Measurements from ENCODE around the gene PARD3.
"Not testable (repeated sequence)": the region's sequence is repeated elsewhere in the genome, so short reads cannot be mapped to it uniquely, and the experiment has no call there.

Gene PARD3

GRCh38 chr10:34078745-34079470 lies 736.2 kb downstream of the PARD3 start:
- H3K4me1 Mint-ChIP-seq: no peaks in the 10 kb centered on the region
- peaks cover 3% of the 10 kb centered on the region for H3K9me3 Mint-ChIP-seq
- H3K27ac Mint-ChIP-seq: no peak overlapping the region
- ATAC-seq (ENCODE audit: low read depth): no peak
- no peak overlapping the region for H3K4me3 Mint-ChIP-seq
- H3K36me3 Mint-ChIP-seq: no peaks in the 10 kb centered on the region
- DNase-seq (ENCODE audit: low spot score in 2 of 2): no peak
- no peaks in the 10 kb centered on the region for H3K27me3 Mint-ChIP-seq

- Mint-ChIP-seq H3K27me3 (no peaks in the 10 kb centered on the region), H3K9me3 (peaks cover 3% of the 10 kb centered on the region), H3K4me3 (no peak overlapping the region), H3K36me3 (no peaks in the 10 kb centered on the region), H3K4me1 (no peaks in the 10 kb centered on the region), H3K27ac (no peak overlapping the region)
- DNase-seq (ENCODE audit: low spot score in 2 of 2) (no peak), ATAC-seq (ENCODE audit: low read depth) (no peak)
Measured at GRCh38 chr10:34078017-34078744, 736.9 kb downstream of the PARD3 start.

DNA sequence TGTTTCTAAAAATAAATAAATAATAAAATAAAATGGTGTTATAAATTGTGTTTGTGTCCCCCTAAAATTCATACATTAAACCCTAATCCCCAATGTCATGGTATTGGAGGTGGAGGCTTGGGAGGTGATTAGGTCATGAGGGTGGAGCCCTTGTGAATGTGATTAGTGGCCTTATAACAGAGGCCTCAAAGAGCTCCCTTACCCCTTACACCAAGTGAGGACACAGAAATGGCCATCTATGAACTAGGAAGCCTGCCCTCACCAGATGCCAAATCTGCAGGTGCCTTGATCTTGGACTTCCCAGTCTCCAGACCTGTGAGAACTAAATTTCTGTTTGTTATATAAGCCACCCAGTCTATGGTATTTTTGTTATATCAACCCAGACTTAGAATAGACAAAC lies 738.7 kb downstream of the PARD3 start:
- no peak overlapping the region for H3K4me3 Mint-ChIP-seq
- DNase-seq (ENCODE audit: low spot score in 2 of 2): no peak
- ATAC-seq (ENCODE audit: low read depth): no peak
- H3K27ac Mint-ChIP-seq: no peak overlapping the region
- no peaks in the 10 kb centered on the region for H3K4me1 Mint-ChIP-seq
- H3K36me3 Mint-ChIP-seq: no peaks in the 10 kb centered on the region
- H3K27me3 Mint-ChIP-seq: no peaks in the 10 kb centered on the region
- H3K9me3 Mint-ChIP-seq: peaks cover 5% of the 10 kb centered on the region

DNA sequence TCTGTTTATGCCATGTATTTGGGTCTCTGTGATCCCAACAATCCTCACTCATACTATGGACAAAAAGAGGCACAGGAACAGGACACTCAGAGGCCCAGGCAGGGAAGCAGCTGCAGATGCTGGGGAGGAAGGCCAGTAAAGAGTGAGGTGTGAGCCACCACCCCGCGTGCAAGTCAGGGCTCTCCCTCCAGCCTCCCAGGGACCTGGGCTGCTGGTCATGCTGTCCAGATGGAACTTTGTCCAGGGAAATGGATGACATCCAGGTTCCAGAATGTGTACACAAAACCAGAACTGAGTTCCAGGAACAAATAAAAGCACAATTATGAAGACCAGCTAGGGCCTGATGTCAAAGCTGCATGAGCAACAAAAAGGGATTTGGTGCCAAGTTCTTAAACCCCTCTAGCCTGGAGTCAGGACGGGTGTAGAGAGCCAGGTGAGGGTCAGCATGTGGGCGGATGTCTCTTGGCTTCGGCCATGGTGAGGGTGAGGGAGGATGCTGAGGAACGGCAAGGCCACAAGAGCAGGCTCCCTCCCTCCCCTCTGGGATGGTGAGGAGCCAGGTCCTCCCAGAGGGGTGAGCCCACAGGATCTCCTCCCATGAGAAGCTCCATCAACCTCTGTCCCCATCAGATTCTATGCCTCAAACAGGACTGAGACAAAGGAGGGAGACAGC lies 739.7 kb downstream of the PARD3 start:
- no peak for ATAC-seq (ENCODE audit: low read depth)
- DNase-seq (ENCODE audit: low spot score in 2 of 2): no peak
- Mint-ChIP-seq H3K9me3 (peaks cover 7% of the 10 kb centered on the region), H3K27me3 (no peaks in the 10 kb centered on the region), H3K36me3 (no peaks in the 10 kb centered on the region), H3K4me3 (no peak overlapping the region), H3K4me1 (no peaks in the 10 kb centered on the region), H3K27ac (no peak overlapping the region)

DNA sequence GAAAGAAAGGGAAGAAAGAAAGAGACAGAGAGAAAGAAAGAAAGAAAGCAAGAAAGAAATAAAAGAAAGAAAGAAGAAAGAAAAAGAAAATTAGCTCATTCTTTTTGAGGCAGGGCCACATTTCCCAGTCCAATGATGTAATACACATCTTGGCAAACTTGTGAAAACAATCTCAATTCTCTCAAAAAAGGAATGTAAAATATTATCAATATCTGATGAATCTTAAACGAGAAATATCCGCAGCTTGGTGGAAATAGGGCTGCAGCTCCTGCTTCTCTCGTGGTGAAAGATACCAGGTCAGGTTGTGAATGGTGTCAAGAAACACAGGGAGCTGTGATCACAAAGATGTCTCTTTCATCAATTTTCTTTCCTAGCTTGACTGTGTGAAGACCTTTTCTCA lies 741.0 kb downstream of the PARD3 start:
- ATAC-seq (ENCODE audit: low read depth): no peak
- DNase-seq (ENCODE audit: low spot score in 2 of 2): no peak
- H3K27me3 Mint-ChIP-seq: no peaks in the 10 kb centered on the region
- H3K4me1 Mint-ChIP-seq: no peaks in the 10 kb centered on the region
- H3K4me3 Mint-ChIP-seq: no peak overlapping the region
- no peak overlapping the region for H3K27ac Mint-ChIP-seq
- H3K36me3 Mint-ChIP-seq: no peaks in the 10 kb centered on the region
- peaks cover 11% of the 10 kb centered on the region for H3K9me3 Mint-ChIP-seq

DNA sequence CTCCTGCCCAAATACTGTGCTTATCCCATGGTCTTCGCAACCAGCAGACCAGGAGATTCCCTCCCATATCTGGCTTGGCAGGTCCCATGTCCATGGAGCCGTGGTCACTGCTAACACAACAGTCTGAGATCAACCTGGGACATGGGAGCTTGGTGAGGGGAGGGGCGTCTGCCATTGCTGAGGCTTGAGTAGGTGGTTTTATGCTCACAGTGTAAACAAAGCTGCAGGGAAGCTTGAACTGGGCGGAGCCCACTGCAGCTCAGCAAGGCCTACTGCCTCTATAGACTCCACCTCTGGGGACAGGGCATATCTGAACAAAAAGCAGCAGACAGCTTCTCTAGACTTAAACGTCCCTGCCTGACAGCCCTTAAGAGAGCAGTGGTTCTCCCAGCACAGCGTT lies 747.4 kb downstream of the PARD3 start:
- peaks cover 16% of the 10 kb centered on the region for H3K9me3 Mint-ChIP-seq
- DNase-seq (ENCODE audit: low spot score in 2 of 2); H3K36me3 Mint-ChIP-seq; H3K4me3 Mint-ChIP-seq; ATAC-seq (ENCODE audit: low read depth); H3K27me3 Mint-ChIP-seq; H3K27ac Mint-ChIP-seq; H3K4me1 Mint-ChIP-seq: not testable (repeated sequence)

GRCh38 chr10:34063592-34063991 lies 751.5 kb downstream of the PARD3 start:
- DNase-seq (ENCODE audit: low spot score in 2 of 2) (no peak), ATAC-seq (ENCODE audit: low read depth) (no peak)
- Mint-ChIP-seq H3K9me3 (peaks cover 10% of the 10 kb centered on the region), H3K36me3 (no peaks in the 10 kb centered on the region), H3K27me3 (peaks cover 1% of the 10 kb centered on the region), H3K4me3 (no peak overlapping the region), H3K4me1 (no peaks in the 10 kb centered on the region), H3K27ac (no peak overlapping the region)

- H3K4me1 Mint-ChIP-seq: no peaks in the 10 kb centered on the region
- ATAC-seq (ENCODE audit: low read depth): no peak
- no peak overlapping the region for H3K4me3 Mint-ChIP-seq
- no peak for DNase-seq (ENCODE audit: low spot score in 2 of 2)
- H3K27me3 Mint-ChIP-seq: no peaks in the 10 kb centered on the region
- no peaks in the 10 kb centered on the region for H3K36me3 Mint-ChIP-seq
- peaks cover 10% of the 10 kb centered on the region for H3K9me3 Mint-ChIP-seq
- no peak overlapping the region for H3K27ac Mint-ChIP-seq
Measured at GRCh38 chr10:34061841-34062240, 753.3 kb downstream of the PARD3 start.
